Hematopoietic multipotent progenitor cell treated with erythropoietin and hydrocortisone succinate and interleukin-3 and kit ligand, for 8 days (in vitro differentiated cells): Measurements from ENCODE around the gene LHFPL5.

Experiments
- DNase-seq: peaks from one replicate; pipeline ENCODE4 v3.0.0-alpha.2; 2015

LHFPL5 gene

DNA sequence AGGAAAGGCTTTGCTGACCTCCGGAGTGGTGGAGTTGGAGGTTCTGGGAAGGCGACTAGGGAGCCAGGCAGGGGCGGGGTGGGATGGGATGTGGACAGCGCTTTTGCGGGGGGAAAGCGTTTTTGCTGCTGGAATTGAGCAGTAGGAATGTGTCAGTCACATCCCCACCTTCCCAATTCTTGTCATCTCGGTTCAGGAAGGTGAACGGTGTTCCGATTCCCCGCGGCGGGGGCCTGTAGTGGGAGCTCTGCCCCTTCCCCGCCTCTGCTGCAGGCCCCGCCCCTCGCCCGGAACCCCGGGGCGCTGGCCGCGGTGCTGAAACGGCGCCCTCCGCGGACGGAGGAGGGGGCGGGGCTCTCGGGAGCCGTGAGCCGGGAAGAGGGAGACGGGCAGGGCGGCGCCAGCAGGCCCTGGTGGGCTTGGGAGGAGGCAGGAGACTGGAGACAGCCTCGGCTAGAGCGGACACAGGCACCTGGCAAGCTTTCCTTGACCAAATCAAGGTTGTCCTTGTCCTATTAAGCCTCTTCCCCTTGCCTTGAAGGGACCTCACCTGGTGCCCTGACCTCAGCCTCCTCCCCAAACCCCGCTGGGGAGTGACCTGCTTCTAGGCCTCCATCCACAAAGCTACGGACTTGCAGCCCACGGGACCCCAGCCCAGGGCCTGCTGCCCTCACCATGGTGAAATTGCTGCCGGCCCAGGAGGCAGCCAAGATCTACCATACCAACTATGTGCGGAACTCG, at the start of gene LHFPL5:
LHFPL5 (plus strand) TSS at position 357 of the 741 bp plus-strand sequence; CDS start at position 676, 319 bp downstream.
- DNase-seq, result peak; percentile 21

DNA sequence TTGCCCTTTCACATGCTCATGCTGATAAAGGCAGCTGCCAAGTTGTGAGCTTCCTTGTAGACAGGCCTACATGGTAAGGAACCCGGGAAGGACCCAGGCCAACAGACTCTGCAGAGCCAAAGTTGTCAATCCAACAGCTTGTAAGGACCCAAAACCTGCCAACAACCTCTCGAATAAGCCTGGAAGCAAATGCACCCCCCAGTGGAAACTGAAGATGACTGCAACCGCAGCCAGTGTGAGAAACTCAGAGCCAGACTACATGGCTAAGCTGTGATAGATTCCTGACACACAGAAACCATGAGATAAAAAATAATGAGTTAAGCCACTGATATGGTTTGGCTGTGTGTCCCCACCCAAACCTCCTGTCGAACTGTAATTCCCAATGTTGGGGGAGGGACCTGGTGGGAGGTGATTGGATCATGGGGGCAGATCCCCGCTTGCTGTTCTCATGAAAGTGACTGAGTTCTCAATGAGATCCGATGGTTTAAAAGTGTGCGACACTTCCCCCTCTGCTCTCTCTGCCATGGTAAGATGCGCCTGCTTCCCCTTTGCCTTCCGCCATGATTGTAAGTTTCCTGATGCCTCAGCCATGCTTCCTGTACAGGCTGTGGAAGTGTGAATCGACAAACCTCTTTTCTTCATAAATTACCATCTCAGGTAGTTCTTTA, 47.6 kb upstream of the LHFPL5 start:
- DNase-seq, result peak; percentile 60

DNA sequence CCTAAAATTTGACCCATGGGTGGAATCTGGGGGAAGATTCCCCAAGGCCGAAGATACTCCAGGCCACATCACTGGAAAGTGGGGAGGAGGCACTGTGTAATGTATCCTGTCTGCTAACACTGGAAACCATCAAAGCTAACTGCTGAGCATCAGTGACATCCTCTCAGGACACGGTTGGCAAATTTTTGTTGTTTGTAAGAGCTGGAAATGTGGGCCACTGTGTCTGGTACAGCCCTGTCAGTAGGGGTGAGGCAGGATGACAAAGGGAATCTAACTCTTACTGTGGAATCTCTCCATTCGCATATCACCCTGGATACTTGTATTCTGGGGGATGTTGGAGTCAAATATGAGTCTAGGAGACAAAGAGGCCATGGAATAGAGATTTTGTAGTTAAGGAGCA, 45.7 kb upstream of the LHFPL5 start:
- no peak for DNase-seq

DNA sequence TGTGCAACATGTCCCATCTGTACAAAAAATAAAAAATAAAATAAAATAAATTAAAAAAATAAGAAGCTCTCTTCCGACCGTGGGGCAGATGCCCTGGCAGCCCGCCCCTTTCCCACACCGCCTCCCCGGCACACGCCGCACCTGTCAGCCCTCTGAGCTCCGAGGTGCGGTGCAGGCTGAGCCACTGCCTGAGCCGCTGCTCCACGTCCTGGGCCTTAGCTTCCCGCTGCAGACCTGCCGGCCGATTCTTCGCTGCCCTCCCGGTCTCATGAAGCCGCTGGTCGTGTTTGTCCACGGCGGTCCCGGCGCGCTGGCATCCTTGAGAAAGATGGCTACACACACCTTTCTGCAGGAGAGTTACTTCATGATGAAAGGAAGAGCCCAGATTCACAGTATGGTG, 39.4 kb upstream of the LHFPL5 start:
- no peak for DNase-seq

DNA sequence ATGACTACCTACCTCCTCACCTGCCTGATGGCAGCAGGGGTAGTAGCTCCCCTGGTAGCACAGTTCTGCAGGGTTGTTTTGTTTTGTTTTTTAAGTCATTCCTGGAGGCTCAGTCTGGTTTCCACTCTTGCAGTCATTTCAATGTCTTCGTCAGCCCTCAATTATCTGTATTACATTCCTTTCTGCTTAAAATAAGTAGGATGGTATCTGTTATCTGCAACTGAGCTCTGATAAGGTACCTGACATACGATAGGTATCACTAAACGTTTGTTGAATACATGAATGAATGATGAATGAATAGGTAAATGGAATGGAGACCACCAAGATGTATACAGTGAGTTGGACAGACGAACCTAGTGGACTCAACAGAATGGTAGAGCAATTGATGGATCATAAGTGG, 35.9 kb upstream of the LHFPL5 start:
- DNase-seq, result no peak

DNA sequence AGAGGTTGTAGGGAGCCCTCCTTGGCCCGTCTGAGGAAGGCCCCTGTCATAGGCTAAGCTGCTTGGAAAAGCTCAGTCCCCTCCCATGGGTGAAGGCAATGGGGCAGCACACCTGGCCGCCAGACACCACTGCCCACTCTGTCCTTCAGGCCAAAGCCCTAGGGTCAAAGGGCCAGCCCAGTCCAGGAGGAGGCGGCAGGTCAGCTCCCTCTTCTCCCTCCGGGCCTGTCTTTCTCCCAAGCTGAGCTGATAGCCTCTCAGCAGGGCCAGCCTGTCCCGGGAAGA, 33.9 kb upstream of the LHFPL5 start:
- no peak for DNase-seq

DNA sequence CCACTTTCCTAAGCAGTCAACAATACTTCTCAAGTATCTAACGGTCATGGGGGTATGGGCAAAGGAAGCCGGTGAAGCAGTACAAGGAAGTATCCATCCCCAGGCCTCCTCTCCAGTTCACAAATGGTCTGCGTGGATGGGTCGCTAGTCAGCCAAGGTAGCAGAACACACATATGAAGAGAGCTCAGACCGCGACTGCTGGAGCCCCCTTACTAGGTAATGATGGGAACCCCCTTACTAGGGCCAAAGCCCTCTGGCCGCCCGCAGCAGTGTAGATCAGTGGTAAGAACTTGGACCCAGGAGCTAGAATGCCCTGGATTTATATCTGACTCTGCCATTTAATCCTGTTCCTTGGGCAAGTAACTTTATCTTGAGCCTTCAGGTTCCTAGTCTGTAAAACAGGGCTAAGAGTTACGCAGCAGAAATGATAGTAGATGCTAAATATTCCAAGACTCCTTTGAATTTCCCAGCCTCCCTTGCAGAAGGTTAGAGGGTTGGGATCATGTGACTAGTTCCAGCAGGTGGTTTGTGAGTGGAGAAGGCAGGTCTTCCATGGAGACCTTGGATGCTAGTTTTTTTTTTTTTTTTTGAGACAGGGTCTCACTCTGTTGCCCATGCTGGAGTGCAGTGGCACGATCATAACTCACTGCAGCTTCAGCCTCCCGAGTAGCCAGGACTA, 30.9 kb upstream of the LHFPL5 start:
- DNase-seq, result no peak

DNA sequence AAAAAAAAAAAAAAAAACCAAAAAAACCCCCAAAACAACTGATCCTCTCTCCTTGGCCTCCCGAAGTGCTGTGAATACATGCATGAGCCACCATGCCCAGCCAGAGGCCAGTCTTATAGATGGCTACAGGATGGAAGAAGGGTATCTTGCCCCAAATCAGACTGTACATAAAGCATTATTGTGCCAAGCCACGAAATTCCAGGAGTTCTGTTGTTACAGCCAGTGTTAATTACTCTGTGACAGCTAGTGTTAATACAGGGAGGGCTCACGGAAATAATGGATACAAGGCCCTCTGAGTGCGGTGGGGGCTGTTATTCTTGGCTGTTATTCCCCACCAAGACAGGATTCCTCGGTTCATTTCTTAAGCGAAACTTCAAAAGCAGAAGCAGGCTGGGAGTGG, 30.1 kb upstream of the LHFPL5 start:
- DNase-seq, result no peak

DNA sequence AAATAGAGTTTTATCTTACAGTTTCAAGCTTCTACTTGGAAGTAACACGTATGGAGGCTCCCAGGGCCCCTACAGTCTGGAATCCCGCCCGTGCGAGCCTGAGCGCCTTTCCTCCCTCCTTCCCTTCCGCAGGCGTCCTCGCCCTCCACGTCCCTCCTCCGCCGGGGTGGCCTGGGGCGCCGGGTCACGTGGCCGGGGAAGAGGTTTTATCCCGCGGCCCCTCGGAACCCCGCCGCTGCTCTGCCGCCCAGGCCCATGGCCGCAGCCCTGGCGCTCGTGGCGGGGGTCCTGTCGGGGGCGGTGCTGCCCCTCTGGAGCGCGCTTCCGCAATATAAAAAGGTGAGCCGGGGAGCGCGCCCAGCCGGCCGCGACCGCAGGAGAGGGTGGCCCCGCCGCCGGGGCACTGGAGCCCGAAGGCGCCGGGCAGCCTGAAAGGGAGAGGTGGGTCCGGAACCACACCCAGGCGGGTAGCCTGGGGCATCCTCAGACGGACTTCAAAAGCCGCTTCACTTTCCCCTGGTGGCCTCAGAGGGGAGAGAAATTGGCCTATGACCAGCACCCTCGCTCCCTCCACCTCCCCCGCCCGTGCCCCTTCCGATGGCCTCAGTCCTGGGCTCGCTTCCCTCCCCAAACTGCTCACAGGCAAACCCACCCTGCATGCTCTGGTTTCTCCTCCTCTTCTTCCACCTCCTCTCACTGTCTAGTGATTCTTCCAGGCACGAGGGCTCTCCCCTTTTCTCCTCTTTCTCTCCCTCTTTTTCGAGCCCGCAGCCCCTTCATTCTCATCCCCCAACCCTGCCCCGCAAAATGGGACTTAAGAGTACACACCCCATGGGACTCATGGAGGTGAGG, 28.6 kb upstream of the LHFPL5 start, which contains the start of gene CLPSL2:
CLPSL2 (plus strand) TSS at position 235 of the 852 bp plus-strand sequence; CDS start at position 256, 21 bp downstream.
- no peak for DNase-seq

DNA sequence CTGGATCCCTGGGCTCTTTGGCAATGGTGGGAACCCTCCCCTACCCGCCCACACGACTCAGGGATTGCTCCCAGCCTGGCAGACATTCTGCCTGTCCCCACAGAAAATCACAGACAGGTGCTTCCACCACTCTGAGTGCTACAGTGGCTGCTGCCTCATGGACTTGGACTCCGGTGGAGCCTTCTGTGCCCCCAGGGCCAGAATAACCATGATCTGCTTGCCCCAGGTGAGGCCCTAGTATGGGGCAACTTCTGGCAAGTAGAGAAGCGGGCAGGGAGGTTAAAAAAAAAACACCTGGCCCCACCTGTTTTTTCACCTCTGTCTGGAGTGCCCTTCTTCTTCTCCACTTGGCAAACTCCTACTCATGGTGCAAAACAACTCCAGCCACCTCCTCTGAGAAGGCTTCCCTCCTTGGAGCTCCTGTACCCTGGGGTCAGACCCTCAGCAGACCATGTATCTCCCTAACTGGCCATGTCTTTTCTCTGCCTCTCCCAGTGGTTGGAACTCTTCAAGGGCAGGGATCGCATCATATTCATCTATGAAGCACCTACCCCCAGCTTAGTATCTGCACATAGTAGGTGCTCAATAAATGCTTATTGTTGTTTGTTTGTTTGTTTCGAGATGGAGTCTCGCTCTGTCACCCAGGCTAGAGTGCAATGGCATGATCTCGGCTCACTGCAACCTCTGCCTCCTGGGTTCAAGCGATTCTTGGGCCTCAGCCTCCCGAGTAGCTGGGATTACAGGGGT, 27.6 kb upstream of the LHFPL5 start:
- no peak for DNase-seq

DNA sequence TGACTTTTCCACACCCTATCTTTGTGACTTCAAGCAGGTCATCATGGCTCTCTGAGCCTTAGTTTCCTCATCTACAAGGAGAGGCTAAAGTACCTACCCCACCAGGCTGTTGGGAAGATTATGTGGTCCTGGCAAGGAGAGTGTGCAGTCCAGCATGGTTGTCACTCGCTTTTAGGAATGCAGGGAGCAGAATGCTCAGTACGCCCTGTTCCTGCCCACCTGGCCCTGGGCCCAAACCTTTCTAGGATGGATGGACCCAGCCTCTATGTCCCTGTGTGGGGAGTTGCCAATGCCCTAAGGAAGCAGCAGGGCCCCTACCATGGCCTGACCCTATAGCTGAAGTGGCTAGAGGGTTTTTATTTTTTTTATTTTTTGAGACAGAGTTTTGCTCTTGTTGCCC, 26.7 kb upstream of the LHFPL5 start:
- no peak for DNase-seq

DNA sequence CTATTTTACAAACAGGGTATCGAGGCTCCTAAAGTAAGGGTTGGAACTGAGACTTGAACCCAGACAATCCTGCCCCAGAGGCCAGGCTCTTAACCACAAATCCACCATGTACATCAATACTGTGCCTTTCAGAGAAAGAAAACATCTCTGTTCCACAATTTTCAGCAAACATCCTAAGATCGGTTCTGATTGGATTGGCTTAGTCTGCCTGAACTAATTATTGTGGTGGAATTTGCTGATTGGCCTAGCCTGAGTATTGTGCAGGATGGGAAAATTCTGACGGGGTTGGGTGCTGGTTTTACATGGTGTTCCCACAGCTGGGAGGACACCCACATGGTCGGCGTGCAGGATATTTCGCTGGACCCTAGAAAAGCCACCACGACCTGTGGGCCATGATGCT, 24.4 kb upstream of the LHFPL5 start, which contains the start of gene CLPSL1:
CLPSL1 (plus strand) TSS at position 301 of the 400 bp plus-strand sequence; CDS start at position 393, 92 bp downstream.
- DNase-seq, result no peak

DNA sequence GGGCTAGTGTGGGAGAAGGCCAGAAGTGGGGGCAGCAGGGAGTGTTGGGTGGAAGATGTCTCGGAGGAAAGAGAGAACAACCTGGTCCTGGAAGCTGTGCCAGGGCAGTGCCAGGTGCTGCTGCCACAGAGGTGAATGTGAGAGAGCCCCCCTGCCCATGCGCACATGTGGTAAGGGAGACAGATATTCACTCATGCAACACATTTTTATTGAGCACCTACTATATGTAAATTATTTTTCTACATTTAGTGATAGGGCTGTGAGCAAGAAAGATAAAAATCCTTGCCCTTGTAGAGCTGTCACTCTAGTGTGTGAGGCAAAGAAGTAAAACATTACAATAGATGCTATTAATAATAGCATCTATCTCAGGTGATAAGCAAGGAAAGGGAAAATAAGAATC, 23.9 kb upstream of the LHFPL5 start:
- no peak for DNase-seq

DNA sequence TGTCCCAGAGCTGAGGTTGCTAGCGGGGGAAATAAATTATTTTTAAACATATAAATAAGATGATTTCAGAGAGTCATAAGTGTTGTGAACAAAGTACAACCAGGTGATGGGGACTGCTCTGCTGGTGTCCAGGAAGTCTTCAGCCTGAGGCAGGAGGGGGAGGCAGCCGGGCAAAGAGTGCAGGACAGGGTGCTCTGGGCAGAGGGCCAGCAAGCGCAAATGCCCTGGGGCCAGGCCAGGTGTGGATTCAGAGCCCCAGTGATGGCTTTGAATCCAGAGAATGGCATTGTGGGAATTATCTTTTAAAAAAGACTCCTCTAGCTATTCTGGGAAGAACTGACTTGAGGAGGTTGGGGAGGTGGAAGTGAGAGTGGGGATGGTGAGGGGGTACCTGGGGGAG, 22.7 kb upstream of the LHFPL5 start:
- DNase-seq, result no peak

DNA sequence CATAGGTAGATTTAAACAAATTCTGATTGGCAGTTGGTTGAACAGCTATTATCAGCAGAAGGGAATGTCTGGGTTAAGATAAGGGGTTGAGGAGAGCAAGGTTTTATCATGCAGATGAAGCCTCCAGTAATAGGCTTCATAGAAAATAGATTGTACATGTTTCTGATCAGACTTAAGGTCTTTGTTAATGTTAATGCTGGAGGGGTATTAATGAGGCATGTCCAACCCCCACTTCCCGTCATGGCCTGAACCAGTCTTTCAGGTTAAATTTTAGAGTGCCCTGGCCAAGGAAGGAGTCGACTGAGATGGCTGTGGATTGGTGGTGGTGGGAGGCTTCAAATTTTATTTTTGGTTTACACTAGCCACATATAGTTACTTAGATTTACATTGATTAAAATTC, 21.0 kb upstream of the LHFPL5 start:
- no peak for DNase-seq

DNA sequence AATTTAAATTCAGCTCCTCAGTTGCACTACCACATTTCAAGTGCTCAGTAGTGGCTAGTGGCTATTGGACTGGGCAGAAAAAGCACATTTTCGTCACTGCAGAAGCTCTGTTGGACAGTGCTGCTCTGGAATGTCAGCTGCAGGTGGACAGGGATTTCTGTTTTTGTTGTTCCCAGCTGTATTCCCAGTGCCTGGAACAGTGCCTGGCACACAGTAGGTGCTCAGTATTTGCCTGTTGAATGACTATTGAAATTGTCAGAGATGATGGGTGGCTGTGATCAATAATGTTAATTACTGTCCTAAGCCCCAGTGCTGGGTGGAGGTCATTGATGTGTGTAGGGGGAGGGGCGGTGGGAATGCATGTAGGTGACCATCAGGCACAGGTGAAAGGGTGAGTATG, 18.9 kb upstream of the LHFPL5 start:
- no peak for DNase-seq

DNA sequence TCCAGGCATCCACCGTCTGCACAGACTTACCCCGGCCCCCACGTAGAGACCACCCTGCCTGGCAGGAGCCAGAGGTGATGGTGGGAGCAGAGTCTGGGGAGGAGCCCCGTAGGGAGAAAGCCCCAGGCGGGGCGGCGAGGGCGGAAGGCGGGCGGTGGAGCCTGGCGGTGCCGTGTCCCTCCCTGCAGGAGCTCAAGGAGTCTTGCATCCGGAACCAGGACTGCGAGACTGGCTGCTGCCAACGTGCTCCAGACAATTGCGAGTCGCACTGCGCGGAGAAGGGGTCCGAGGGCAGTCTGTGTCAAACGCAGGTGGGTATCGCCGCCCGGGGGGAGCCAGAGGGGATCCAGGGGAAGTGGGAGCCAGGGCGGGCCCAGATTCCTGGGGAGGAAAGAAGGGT, 18.3 kb upstream of the LHFPL5 start:
- no peak for DNase-seq

DNA sequence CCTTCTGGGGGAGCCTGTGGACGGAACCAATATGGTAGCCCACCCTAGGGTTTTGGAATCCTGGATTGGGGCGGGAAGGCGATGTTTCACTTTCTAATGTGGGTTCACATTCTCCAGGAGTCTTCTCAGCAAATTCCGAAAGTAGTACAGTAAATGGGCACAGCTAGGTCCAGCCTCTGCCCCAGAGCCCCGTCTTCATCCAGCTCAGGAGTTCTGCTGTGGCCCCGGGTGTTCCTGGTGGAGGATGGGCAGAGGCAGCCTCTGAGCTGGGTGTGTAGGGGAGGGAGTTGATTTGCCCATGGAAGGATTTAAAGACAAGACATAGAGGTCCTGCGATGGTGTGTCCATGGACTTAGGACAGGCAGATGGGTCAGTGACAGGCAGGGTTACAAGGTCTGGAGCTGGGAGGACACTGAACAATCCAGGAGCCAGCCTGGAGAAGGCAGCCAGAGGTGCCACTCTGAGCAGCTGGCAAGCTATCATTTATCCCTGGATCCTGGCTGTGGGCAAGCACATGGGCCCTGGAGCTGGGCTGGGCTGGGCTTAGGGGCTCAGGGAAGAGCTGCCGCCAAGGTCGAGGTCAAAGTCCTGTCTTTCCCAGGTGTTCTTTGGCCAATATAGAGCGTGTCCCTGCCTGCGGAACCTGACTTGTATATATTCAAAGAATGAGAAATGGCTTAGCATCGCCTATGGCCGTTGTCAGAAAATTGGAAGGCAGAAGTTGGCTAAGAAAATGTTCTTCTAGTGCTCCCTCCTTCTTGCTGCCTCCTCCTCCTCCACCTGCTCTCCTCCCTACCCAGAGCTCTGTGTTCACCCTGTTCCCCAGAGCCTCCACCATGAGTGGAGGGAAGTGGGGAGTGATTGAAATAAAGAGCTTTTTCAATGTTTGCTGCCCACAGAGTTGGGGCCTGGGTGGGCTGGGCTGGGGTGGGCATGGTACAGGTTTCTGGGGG, 17.6 kb upstream of the LHFPL5 start:
- no peak for DNase-seq

DNA sequence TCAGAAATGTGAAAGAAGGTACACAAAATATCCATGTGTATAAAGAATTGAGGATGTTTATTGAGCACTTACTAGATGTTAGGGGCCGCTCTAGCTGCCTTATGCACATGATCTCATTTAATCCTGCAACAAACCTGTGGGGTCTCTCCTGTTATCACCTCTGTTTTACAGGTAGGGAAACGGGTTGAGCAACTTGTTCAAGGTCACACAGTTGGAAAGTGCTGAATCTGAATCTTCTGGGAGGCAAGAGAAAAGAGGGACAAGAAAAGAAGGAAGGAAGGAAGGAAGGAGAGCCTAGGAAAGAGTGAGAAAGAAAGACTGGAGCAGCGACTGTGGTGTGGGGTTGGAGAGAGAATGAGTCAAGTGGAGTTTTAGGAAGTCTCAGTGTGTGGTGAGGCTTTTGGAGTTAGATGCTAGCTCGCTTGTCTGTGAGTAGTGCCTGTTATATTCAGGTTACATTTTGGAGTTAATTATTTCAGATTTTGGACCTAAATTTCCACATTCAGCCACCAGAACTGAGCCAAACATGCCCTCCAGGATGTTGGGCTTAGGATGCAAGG, 16.6 kb upstream of the LHFPL5 start:
- no peak for DNase-seq

DNA sequence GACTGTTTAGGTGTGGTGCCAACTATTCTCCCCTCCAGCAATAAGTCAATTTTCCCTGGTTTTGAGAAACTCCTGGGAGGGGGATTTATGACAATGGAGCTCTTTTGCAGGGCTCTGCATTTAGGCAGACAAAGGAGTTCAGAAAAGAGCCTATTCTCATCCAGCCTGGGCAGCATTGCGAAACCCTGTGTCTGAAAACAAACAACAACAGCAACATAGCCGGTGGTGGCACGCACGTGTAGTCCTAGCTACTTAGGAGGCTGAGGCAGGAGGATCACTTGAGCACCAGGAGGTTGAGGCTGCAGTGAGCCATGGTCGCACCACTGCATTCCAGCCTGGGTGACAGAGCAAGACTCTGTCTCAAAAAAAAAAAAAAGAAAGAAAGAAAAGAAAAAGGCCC, 14.5 kb upstream of the LHFPL5 start:
- DNase-seq, result no peak
